Islet of Langerhans (tissue), 1 donor: ENCODE data around the gene CCDC148.

Source experiments
- FAIRE-seq: peaks from one replicate; lab custom pipeline; 2011; peaks lifted over from hg19 to GRCh38; lab: Jason Lieb, UNC

The CCDC148 gene

GRCh38 chr2:158456309-158457066, at the start of gene CCDC148, which contains the start of gene PKP4:
TSS of gene CCDC148 (minus strand) at chr2:158456753. CDS start at chr2:158456439, 314 bp downstream.
TSS of gene PKP4 (plus strand) at chr2:158456952. CDS start at chr2:158533185, 76,233 bp downstream.
- FAIRE-seq: no peak

- FAIRE-seq: no peak
These were observed 48.9 kb upstream of the CCDC148 start for GRCh38 chr2:158505448-158505934.

- FAIRE-seq: no peak
These were observed 47.5 kb upstream of the CCDC148 start for GRCh38 chr2:158504088-158504487.

- FAIRE-seq: no peak
These were observed 46.4 kb upstream of the CCDC148 start for GRCh38 chr2:158502974-158503373.

DNA sequence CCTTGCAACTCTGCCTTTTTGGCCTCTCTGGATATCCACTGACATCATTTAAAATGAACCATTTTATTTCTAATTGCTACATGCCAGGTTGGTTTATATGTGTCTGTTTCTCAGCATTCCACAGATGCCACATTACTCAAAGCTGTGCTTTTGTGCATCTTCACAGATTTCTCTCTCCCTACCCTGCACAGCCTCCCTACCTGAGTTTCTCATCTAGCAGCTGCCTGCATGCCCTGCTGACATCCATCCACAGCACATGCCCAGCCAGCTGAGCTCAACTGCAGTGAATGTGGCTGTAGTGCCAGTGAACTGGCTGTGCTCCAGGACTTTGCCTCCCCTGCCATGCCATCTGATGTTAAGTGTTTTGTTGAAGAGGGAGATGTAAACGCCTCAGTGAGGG, 44.7 kb upstream of the CCDC148 start:
- FAIRE-seq: no peak

- FAIRE-seq: no peak
These were observed 43.8 kb upstream of the CCDC148 start for GRCh38 chr2:158500333-158500732.

- no peak for FAIRE-seq
These were observed 42.8 kb upstream of the CCDC148 start for GRCh38 chr2:158499383-158499782.

- no peak for FAIRE-seq
These were observed 42.2 kb upstream of the CCDC148 start for GRCh38 chr2:158498749-158499136.

DNA sequence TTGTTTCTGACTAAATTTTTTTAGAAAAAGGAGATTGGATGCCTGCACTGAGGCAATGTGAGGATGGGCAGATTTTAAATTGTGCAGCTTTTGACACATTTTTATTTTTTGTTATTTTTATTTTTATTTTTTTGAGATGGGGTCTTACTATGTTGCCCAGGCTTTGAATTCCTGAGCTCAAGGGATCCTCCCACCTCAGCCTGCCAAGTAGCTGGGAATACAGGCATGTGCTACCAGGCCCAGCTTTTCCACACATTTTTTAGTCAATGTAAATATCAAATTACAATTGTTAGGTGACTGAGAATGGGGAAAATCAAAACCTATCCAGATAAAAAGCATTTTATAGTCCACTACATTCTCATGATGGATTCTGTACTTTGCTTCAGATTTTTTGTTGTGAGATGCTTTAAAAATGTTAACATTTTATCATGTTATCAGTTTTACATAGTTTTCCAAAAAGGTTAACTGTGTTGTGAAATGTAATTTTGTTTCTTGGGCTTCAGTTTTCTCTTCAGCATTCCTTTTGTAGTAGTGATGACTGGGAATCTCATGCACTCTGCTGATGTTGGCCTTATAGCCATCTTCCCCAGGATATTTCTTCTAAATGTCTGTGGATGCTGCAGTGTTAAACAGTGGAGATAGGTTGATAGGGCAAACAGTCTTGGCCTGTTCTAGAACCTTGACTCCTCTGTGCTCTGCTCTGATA, 41.6 kb upstream of the CCDC148 start:
- FAIRE-seq: no peak

- FAIRE-seq: peak; percentile 80
These were observed 40.9 kb upstream of the CCDC148 start for GRCh38 chr2:158497486-158497885.

DNA sequence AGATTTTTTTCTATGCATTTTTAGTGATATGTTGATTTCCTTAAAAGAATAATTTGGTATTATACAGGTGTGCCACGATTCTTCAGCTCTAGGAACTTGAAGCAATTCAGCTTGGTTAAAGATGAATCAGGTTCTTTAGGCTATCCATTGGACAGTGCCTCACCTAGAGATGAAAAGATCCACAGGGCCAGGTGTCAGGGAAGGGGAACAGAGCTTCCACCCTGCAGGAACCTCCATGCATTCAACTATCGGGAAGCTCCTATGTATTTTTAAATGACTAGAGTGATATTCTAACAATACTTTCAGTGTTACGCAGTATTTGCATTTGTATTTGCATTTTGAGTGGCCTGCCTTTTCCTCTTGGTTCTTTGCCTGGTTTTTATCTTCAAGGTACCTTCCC, 40.4 kb upstream of the CCDC148 start:
- no peak for FAIRE-seq

- no peak for FAIRE-seq
These were observed 38.6 kb upstream of the CCDC148 start for GRCh38 chr2:158495175-158495574.

DNA sequence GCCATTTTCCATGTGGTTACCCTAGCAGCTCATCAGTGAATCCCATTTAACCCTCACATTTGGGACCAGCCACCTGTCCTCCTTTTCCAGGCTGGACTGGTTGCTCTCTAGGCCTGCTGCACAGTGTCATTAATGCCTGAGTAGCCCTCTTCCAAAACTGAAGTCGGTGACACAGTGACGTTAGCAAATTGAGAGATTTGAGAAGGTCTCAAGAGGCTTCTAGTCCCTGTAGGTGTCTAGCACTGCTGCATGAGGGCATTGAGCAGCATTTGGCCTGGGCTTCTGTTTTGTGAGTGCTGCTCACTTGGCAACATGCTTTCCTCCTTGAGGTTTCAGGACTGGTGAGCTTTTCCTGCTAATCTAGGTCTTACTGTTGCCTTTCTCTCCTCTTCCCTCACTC, 36.9 kb upstream of the CCDC148 start:
- FAIRE-seq: no peak

- FAIRE-seq: no peak
These were observed 34.5 kb upstream of the CCDC148 start for GRCh38 chr2:158491072-158491471.

- FAIRE-seq: no peak
These were observed 33.0 kb upstream of the CCDC148 start for GRCh38 chr2:158489366-158490112.

- no peak for FAIRE-seq
These were observed 32.1 kb upstream of the CCDC148 start for GRCh38 chr2:158488442-158489216.

DNA sequence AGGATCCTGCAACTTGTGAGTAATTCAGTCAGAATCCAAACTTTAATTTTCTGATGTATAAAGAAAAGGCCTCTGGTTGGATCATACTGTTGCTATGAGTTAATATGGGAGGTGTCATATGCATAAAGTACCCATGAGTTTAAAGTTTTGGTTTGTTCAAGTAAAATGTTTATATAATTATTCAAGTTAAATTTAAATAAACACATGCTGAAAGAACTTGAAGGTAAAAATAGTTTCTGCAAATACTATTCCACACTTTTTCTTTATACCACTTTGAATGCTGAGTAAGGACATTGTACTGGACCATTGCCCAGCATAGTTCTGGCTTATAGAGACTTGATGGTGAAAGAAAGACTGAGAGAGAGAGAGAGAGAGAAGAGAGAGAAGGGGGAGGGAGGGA, 30.9 kb upstream of the CCDC148 start:
- no peak for FAIRE-seq

- FAIRE-seq: no peak
These were observed 30.4 kb upstream of the CCDC148 start for GRCh38 chr2:158486970-158487325.

DNA sequence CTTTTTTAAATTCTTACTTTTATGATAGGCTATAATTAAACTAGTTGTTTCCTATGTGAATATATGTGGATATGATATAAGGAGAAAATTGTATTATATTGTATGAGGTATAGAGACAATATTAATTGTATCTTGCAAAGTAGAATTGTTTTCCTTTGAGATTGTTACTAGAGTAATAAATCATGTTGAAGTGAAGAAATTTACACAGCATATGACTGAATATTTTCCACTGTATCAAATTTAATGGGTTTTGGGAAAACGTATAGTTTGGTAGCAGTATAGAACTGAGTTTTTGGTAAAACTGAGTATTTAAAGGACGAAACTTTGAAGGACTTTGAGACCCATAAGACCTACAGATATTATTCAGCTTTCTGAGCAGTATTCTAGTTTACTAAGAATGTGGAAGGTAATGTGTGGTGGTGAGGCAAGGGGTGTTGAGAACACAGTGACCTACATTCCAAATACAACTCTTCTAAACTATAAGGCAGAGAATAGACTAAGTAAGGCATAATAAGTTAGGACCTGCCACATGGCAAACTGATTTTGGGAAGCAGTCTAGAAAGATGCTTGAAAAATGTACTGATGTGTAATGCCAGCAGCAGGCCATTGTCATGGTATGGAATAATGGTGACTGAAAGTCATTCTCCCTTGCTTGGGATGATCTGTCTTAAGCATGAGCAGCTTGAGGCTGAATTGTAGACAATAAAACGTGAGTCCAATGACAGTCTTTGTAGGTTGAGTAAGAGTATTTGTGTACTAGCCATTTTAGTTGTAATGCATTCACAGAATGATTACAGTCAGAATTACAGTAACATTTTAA, 29.8 kb upstream of the CCDC148 start:
- peak; percentile 85 for FAIRE-seq

DNA sequence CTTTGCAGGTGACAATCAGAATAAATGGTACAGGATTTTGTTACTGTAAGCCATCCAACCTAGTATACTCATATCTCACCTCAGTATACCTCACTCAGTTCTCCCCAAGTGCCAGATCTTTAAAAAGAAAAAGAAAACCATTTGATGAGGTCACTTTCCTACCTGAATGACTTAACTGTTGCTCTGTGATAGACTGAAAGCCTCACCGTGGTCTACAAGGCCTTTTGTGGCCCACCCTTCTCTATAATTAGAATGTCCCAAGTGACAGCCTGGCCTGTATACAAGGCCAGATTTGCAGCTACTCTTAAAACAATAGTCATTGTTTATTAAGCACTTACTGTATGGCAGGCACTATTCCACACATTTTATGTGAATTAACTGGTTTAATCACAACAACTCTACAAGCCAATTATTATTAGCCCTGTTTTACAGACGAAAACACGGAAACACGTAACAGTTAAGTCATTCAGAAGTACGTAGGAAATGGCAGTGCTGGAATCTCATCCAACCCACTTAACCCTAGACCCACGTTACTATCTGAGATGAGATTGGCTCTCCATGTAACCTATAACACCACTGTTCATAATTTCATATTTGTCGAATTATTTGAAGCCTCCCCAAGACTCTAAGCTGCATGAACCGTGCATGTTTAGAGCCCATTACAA, 28.5 kb upstream of the CCDC148 start:
- FAIRE-seq: no peak

DNA sequence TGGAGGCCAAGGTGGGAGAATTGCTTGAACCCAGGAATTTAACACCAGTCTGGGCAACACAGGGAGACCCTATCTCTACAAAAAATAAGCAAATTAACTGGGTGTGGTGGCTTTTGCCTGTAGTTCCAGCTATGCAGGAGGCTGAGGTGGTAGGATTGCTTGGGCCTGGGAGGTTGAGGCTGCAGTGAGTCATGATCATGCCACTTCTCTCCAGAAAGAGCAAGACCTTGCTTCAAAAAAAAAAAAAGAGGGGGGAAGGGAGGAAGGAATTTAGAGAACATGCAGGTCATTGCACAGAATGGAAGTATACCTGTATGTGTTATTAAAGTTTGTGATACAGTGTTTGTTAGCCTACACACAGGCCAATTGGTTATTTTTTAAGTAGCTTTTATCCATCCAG, 26.0 kb upstream of the CCDC148 start:
- no peak for FAIRE-seq
